Mesenchymal stem cell (in vitro differentiated cells and primary cell): ENCODE measurements around the gene FOXP1.

Source experiments
- DNase-seq: peaks from one replicate; pipeline ENCODE4 v3.0.0-alpha.2; 2013
- H2AFZ ChIP-seq: one replicate; pipeline ENCODE4 v1.6.1; 2013; ENCODE audit warnings: low read depth, mild to moderate bottlenecking, control low read depth, inconsistent platforms, low read length, moderate library complexity
- H2AK5ac ChIP-seq: 2 replicates; pipeline ENCODE4 v1.6.1; 2013; ENCODE audit warnings: low read length, moderate library complexity, mild to moderate bottlenecking, inconsistent platforms; ENCODE audit not compliant: severe bottlenecking
- H2BK120ac ChIP-seq: one replicate; pipeline ENCODE4 v1.6.1; 2013; ENCODE audit warnings: low read depth, mild to moderate bottlenecking, inconsistent platforms, low read length, moderate library complexity
- H2BK12ac ChIP-seq, 2 experiments: one replicate each; pipeline ENCODE4 v1.6.1; 2013; ENCODE audit warnings: inconsistent platforms in 2 of 2, low read length in 2 of 2, mild to moderate bottlenecking in 2 of 2, moderate library complexity in 2 of 2, control low read depth in 1 of 2
- H2BK15ac ChIP-seq: one replicate; pipeline ENCODE4 v1.6.1; 2013; ENCODE audit warnings: mild to moderate bottlenecking, low read depth, inconsistent platforms; ENCODE audit not compliant: poor library complexity, severe bottlenecking
- H2BK5ac ChIP-seq: 2 replicates; pipeline ENCODE4 v1.6.1; 2013; ENCODE audit warnings: low read depth, mild to moderate bottlenecking, low read length, control low read depth, inconsistent platforms; ENCODE audit not compliant: poor library complexity, severe bottlenecking
- H3K14ac ChIP-seq, 2 experiments: one replicate each; pipeline ENCODE4 v1.6.1; 2013; ENCODE audit warnings: inconsistent platforms in 2 of 2, low read length in 2 of 2, control low read depth in 1 of 2, mild to moderate bottlenecking in 1 of 2, moderate library complexity in 1 of 2
- H3K18ac ChIP-seq, 2 experiments: one replicate each; pipeline ENCODE4 v1.6.1; 2013; ENCODE audit warnings: inconsistent platforms in 2 of 2, low read length in 2 of 2, control low read depth in 1 of 2, low read depth in 1 of 2, mild to moderate bottlenecking in 1 of 2
- H3K23ac ChIP-seq, 2 experiments: one replicate each; pipeline ENCODE4 v1.6.1; 2013; ENCODE audit warnings: inconsistent platforms in 2 of 2, low read length in 2 of 2, mild to moderate bottlenecking in 2 of 2, moderate library complexity in 2 of 2, control low read depth in 1 of 2
- H3K27ac ChIP-seq: 2 replicates; pipeline ENCODE4 v1.5.1; 2013; ENCODE audit warnings: mild to moderate bottlenecking, moderate library complexity, low read length, control low read depth, inconsistent platforms; ENCODE audit not compliant: poor library complexity, severe bottlenecking
- H3K27me3 ChIP-seq, 2 experiments: 2 replicates each; pipeline versions ENCODE4 v1.6.1 to v1.7.0; 2013; ENCODE audit warnings: low read length in 2 of 2, mild to moderate bottlenecking in 2 of 2, moderate library complexity in 2 of 2, control low read depth in 1 of 2, inconsistent platforms in 1 of 2; ENCODE audit not compliant: control insufficient read depth in 1 of 2, insufficient read depth in 1 of 2
- H3K36me3 ChIP-seq, 2 experiments: 2 replicates each; pipeline versions ENCODE4 v1.6.1 to v1.7.0; 2013; ENCODE audit warnings: low read length in 2 of 2, control low read depth in 1 of 2, inconsistent platforms in 1 of 2, low read depth in 1 of 2, mild to moderate bottlenecking in 1 of 2; ENCODE audit not compliant: insufficient read depth in 2 of 2, control insufficient read depth in 1 of 2
- H3K4ac ChIP-seq, 2 experiments: one replicate each; pipeline ENCODE4 v1.6.1; 2013; ENCODE audit warnings: inconsistent platforms in 2 of 2, low read length in 2 of 2, mild to moderate bottlenecking in 2 of 2, moderate library complexity in 2 of 2, control low read depth in 1 of 2, low read depth in 1 of 2
- H3K4me1 ChIP-seq: 2 replicates; pipeline ENCODE4 v1.6.1; 2013; ENCODE audit warnings: low read depth, low read length, control low read depth; ENCODE audit not compliant: control insufficient read depth, insufficient read depth
- H3K4me2 ChIP-seq: 2 replicates; pipeline ENCODE4 v1.6.1; 2013; ENCODE audit warnings: low read length, mild to moderate bottlenecking, inconsistent platforms; ENCODE audit not compliant: poor library complexity, severe bottlenecking
- H3K4me3 ChIP-seq, 2 experiments: 2 replicates each; pipeline versions ENCODE4 v1.5.1 to v1.7.0; 2013; ENCODE audit warnings: low read length in 2 of 2, mild to moderate bottlenecking in 2 of 2, control low read depth in 1 of 2, low read depth in 1 of 2; ENCODE audit not compliant: insufficient read depth in 1 of 2
- H3K79me1 ChIP-seq: replicated peaks from 2 replicates; pipeline ENCODE4 v1.6.1; 2013; ENCODE audit warnings: mild to moderate bottlenecking, control low read depth, low read length, inconsistent platforms; ENCODE audit not compliant: poor library complexity, severe bottlenecking
- H3K9ac ChIP-seq: 2 replicates; pipeline ENCODE4 v1.7.0; 2013; ENCODE audit warnings: mild to moderate bottlenecking, low read length, moderate library complexity
- H3K9me3 ChIP-seq: 2 replicates; pipeline ENCODE4 v1.7.0; 2013; ENCODE audit warnings: mild to moderate bottlenecking, low read length; ENCODE audit not compliant: control insufficient read depth
- H4K8ac ChIP-seq: one replicate; pipeline ENCODE4 v1.6.1; 2013; ENCODE audit warnings: inconsistent platforms, mild to moderate bottlenecking, low read length, moderate library complexity
- H4K91ac ChIP-seq: one replicate; pipeline ENCODE4 v1.6.1; 2013; ENCODE audit warnings: mild to moderate bottlenecking, low read length, inconsistent platforms
- WGBS: methylation state at CpG from one replicate; pipeline ENCODE4 v1.1.7; 2013; ENCODE audit warnings: mixed read lengths; 5-methylcytosine and 5-hydroxymethylcytosine counted together

Gene FOXP1

GRCh38 chr3:71102111-71102983, 481.2 kb downstream of the FOXP1 start:
- Histone ChIP-seq H3K4me2 (no peak overlapping the region), H2AK5ac (no peak overlapping the region), H3K23ac (no peak overlapping the region), H2BK12ac (peak overlapping the region in 1 of 2 experiments; percentile 21), H3K4ac (no peak overlapping the region), H3K27ac (peak overlapping the region; percentile 39), H3K18ac (peak overlapping the region in 1 of 2 experiments; percentile 71), H2AFZ (no peak overlapping the region), H3K27me3 (no peaks in the 10 kb centered on the region), H3K79me1 (peaks cover 30% of the 10 kb centered on the region), H4K8ac (no peak overlapping the region), H2BK5ac (no peak overlapping the region), H4K91ac (peak overlapping the region; percentile 18), H3K4me3 (peak overlapping the region in 1 of 2 experiments; percentile 60), H2BK15ac (no peak overlapping the region), H2BK120ac (peak overlapping the region; percentile 78), H3K9ac (peak overlapping the region; percentile 94), H3K4me1 (peaks cover 12% of the 10 kb centered on the region), H3K36me3 (no peaks in the 10 kb centered on the region), H3K9me3 (no peaks in the 10 kb centered on the region), H3K14ac (no peak overlapping the region)
- 43% methylated on average over 10 of the region's 11 CpGs for WGBS
- peak; percentile 96 for DNase-seq

- no peak overlapping the region for H4K8ac ChIP-seq
- WGBS: 66% methylated on average over 3 of the region's 5 CpGs
- H3K23ac ChIP-seq: no peak overlapping the region
- H2BK12ac ChIP-seq: peak overlapping the region in 1 of 2 experiments; percentile 50
- no peaks in the 10 kb centered on the region for H3K36me3 ChIP-seq
- H3K4me3 ChIP-seq: peak overlapping the region in 1 of 2 experiments; percentile 34
- no peak overlapping the region for H3K4me2 ChIP-seq
- no peak overlapping the region for H2AK5ac ChIP-seq
- peaks cover 29% of the 10 kb centered on the region for H3K79me1 ChIP-seq
- H2BK15ac ChIP-seq: no peak overlapping the region
- H3K4ac ChIP-seq: no peak overlapping the region
- H3K18ac ChIP-seq: no peak overlapping the region
- H3K4me1 ChIP-seq: peaks cover 12% of the 10 kb centered on the region
- H3K9me3 ChIP-seq: no peaks in the 10 kb centered on the region
- H3K27ac ChIP-seq: peak overlapping the region; percentile 39
- no peaks in the 10 kb centered on the region for H3K27me3 ChIP-seq
- no peak overlapping the region for H2BK120ac ChIP-seq
- no peak overlapping the region for H2AFZ ChIP-seq
- H2BK5ac ChIP-seq: no peak overlapping the region
- peak overlapping the region; percentile 94 for H3K9ac ChIP-seq
- H4K91ac ChIP-seq: no peak overlapping the region
- peak; percentile 69 for DNase-seq
- H3K14ac ChIP-seq: no peak overlapping the region
Measured at GRCh38 chr3:71101626-71102025, 481.9 kb downstream of the FOXP1 start.

- Histone ChIP-seq H3K23ac (no peak overlapping the region), H2BK120ac (no peak overlapping the region), H4K91ac (no peak overlapping the region), H3K4me1 (peaks cover 12% of the 10 kb centered on the region), H3K9me3 (no peaks in the 10 kb centered on the region), H3K4ac (peak overlapping the region in 1 of 2 experiments; percentile 50), H2AK5ac (peak overlapping the region; percentile 75), H3K27ac (peak overlapping the region; percentile 41), H2BK12ac (peak overlapping the region in 1 of 2 experiments; percentile 73), H3K9ac (peak overlapping the region; percentile 94), H3K4me2 (peak overlapping the region; percentile 40), H2BK5ac (no peak overlapping the region), H3K36me3 (no peaks in the 10 kb centered on the region), H2AFZ (no peak overlapping the region), H2BK15ac (no peak overlapping the region), H3K4me3 (peak overlapping the region in 1 of 2 experiments; percentile 34), H3K27me3 (no peaks in the 10 kb centered on the region), H3K14ac (no peak overlapping the region), H3K18ac (peak overlapping the region in 1 of 2 experiments; percentile 37), H3K79me1 (peaks cover 32% of the 10 kb centered on the region), H4K8ac (peak overlapping the region; percentile 54)
- 27% methylated on average over 3 of the region's 3 CpGs for WGBS
- DNase-seq: peak; percentile 82
Measured at GRCh38 chr3:71101014-71101413, 482.5 kb downstream of the FOXP1 start.

- no peak overlapping the region for H3K14ac ChIP-seq
- WGBS: 73% methylated on average over 6 of the region's 6 CpGs
Measured at GRCh38 chr3:71099997-71100719, 483.4 kb downstream of the FOXP1 start.

More at GRCh38 chr3:71099997-71100719, 483.4 kb downstream of the FOXP1 start:
- H3K36me3 ChIP-seq: no peaks in the 10 kb centered on the region
- H2BK5ac ChIP-seq: no peak overlapping the region
- no peak overlapping the region for H4K8ac ChIP-seq
- no peaks in the 10 kb centered on the region for H3K9me3 ChIP-seq
- peaks cover 12% of the 10 kb centered on the region for H3K4me1 ChIP-seq
- no peaks in the 10 kb centered on the region for H3K27me3 ChIP-seq
- no peak overlapping the region for H2BK15ac ChIP-seq
- no peak overlapping the region for H3K23ac ChIP-seq
- H3K4me3 ChIP-seq: no peak overlapping the region
- H2AFZ ChIP-seq: no peak overlapping the region
- no peak overlapping the region for H3K18ac ChIP-seq
- H3K4me2 ChIP-seq: no peak overlapping the region
- peaks cover 34% of the 10 kb centered on the region for H3K79me1 ChIP-seq
- no peak overlapping the region for H3K4ac ChIP-seq
- no peak overlapping the region for H2AK5ac ChIP-seq
- no peak overlapping the region for H3K27ac ChIP-seq
- H3K9ac ChIP-seq: peak overlapping the region; percentile 94
- DNase-seq: no peak
- H4K91ac ChIP-seq: no peak overlapping the region
- no peak overlapping the region for H2BK120ac ChIP-seq
- H2BK12ac ChIP-seq: peak overlapping the region in 1 of 2 experiments; percentile 59
